PFSK-1 (cell line): Measurements from ENCODE around the gene TNS3.

Experiments
- FOXP2 ChIP-seq: optimal IDR thresholded peaks from 2 replicates; pipeline ENCODE3; 2011; ENCODE audit warnings: borderline replicate concordance, control low read depth, inconsistent platforms; ENCODE audit not compliant: insufficient read depth; ENCODE audit errors: extremely low read length, extremely low read depth
- POLR2AphosphoS5 ChIP-seq: IDR thresholded peaks from 2 replicates; pipeline ENCODE4 v1.6.1; 2012; ENCODE audit warnings: low read depth, mild to moderate bottlenecking, control low read depth, low read length, moderate library complexity
- REST ChIP-seq, 2 experiments: IDR thresholded peaks; 2 replicates each; pipeline versions ENCODE4 v1.6.1 to v1.8.0; 2011 to 2012; ENCODE audit warnings: low read depth in 2 of 2, low read length in 2 of 2, control low read depth in 1 of 2, inconsistent platforms in 1 of 2, mild to moderate bottlenecking in 1 of 2, moderate library complexity in 1 of 2; ENCODE audit not compliant: insufficient read depth in 1 of 2
- SIN3A ChIP-seq: IDR thresholded peaks from 2 replicates; pipeline ENCODE4 v1.6.1; 2012; ENCODE audit warnings: mild to moderate bottlenecking, low read length, moderate library complexity, borderline replicate concordance; ENCODE audit not compliant: insufficient read depth
- TAF1 ChIP-seq: IDR thresholded peaks from 2 replicates; pipeline ENCODE4 v1.6.1; 2012; ENCODE audit warnings: low read length, control low read depth, borderline replicate concordance; ENCODE audit not compliant: insufficient read depth

GRCh38 chr7:47253650-47254080 lies 328.2 kb downstream of the TNS3 start:
- no peak for TF ChIP-seq REST (IDR thresholded peaks at IDR 0.05; ENCODE audit: insufficient read depth in 1 of 2, low read depth in 2 of 2, low read length in 2 of 2)
- TF ChIP-seq SIN3A, result no peak
- no peak; the same call in 1 of the 2 replicates for TF ChIP-seq POLR2AphosphoS5
- no peak for TF ChIP-seq TAF1
- TF ChIP-seq FOXP2, result no peak
